SK-N-SH (cell line): ENCODE results near the gene ACTL8. TPM values are rescaled to one million over a fixed set of nuclear protein-coding genes. Genes with fewer than 3 reads are reported as not detected.

Experiments
- CTCF ChIA-PET: fragments of 300-600, 350-600 bp; formaldehyde crosslinking; extraction: SDS; loops from one replicate; lab custom pipeline; 2021; lab: Yijun Ruan, JAX
- POLR2A ChIA-PET: fragments of 350-600 bp; sonication (Branson Sonifier 250); formaldehyde crosslinking; extraction: SDS; loops from one replicate; lab custom pipeline; 2020; ENCODE audit warnings: antibody characterized with exemption, inconsistent platforms; lab: Yijun Ruan, JAX
- DNase-seq: peaks from one replicate; pipeline ENCODE4 v3.0.0; 2012
- H2AFZ ChIP-seq: fragments of 200-600 bp; sonication (generic); 2 replicates; pipeline ENCODE4 v1.8.1; 2016; ENCODE audit warnings: antibody characterized with exemption, mild to moderate bottlenecking, low read depth
- H3F3A ChIP-seq: fragments of 200-600 bp; sonication (generic); replicated peaks from 2 replicates; pipeline ENCODE3; 2016; ENCODE audit warnings: antibody characterized with exemption, mild to moderate bottlenecking; ENCODE audit not compliant: insufficient read depth
- H3K27ac ChIP-seq, 2 experiments: fragments of 200-500 bp in 1 of 2; fragments of 200-600 bp in 1 of 2; sonication (Bioruptor generic) in 1 of 2; sonication (generic), shearing (Covaris generic) in 1 of 2; 2 replicates each; pipeline versions ENCODE4 v1.5.1 to v1.6.1; 2014 to 2016; ENCODE audit warnings: low read depth in 2 of 2, inconsistent platforms in 1 of 2, low read length in 1 of 2, mild to moderate bottlenecking in 1 of 2, mixed read lengths in 1 of 2
- H3K27me3 ChIP-seq: fragments of 200-600 bp; sonication (generic), shearing (Covaris generic); 2 replicates; pipeline ENCODE4 v1.6.1; 2016; ENCODE audit warnings: mixed run types; ENCODE audit not compliant: insufficient read depth
- H3K36me3 ChIP-seq, 2 experiments: fragments of 200-500 bp in 1 of 2; fragments of 200-600 bp in 1 of 2; sonication (Bioruptor generic) in 1 of 2; sonication (generic) in 1 of 2; replicated peaks in 1 of 2; 2 replicates each; pipeline versions ENCODE3 to v1.5.1; 2014 to 2016; ENCODE audit warnings: low read length in 1 of 2, mild to moderate bottlenecking in 1 of 2; ENCODE audit not compliant: insufficient read depth in 2 of 2, control insufficient read depth in 1 of 2
- H3K4me1 ChIP-seq, 2 experiments: fragments of 200-500 bp in 1 of 2; fragments of 200-600 bp in 1 of 2; sonication (Bioruptor generic) in 1 of 2; sonication (generic), shearing (Covaris generic) in 1 of 2; 2 replicates each; pipeline versions ENCODE4 v1.5.1 to v1.6.1; 2014 to 2016; ENCODE audit warnings: low read depth in 1 of 2, low read length in 1 of 2, mixed run types in 1 of 2; ENCODE audit not compliant: insufficient read depth in 2 of 2, control insufficient read depth in 1 of 2
- H3K4me2 ChIP-seq: fragments of 200-600 bp; sonication (generic), shearing (Covaris generic); 2 replicates; pipeline ENCODE4 v1.6.1; 2017; ENCODE audit warnings: mixed run types
- H3K4me3 ChIP-seq, 2 experiments: fragments of 200-500 bp in 1 of 2; fragments of 200-600 bp in 1 of 2; sonication (Bioruptor generic) in 1 of 2; sonication (generic), shearing (Covaris generic) in 1 of 2; 2 replicates each; pipeline versions ENCODE4 v1.5.1 to v1.8.1; 2014 to 2016; ENCODE audit warnings: low read depth in 2 of 2, inconsistent platforms in 1 of 2, low read length in 1 of 2, mild to moderate bottlenecking in 1 of 2, mixed read lengths in 1 of 2, moderate library complexity in 1 of 2
- H3K79me2 ChIP-seq: fragments of 200-600 bp; sonication (generic); 2 replicates; pipeline ENCODE4 v1.8.1; 2017; ENCODE audit warnings: mild to moderate bottlenecking; ENCODE audit not compliant: insufficient read depth
- H3K9ac ChIP-seq: fragments of 200-600 bp; sonication (generic); 2 replicates; pipeline ENCODE4 v1.6.1; 2017; ENCODE audit warnings: mixed run types
- H3K9me2 ChIP-seq: fragments of 200-600 bp; sonication (generic); 2 replicates; pipeline ENCODE4 v1.6.1; 2017; ENCODE audit warnings: mixed run types
- H3K9me3 ChIP-seq: fragments of 200-600 bp; sonication (generic); 2 replicates; pipeline ENCODE4 v1.6.1; 2017; ENCODE audit warnings: mixed run types, mild to moderate bottlenecking, moderate library complexity
- H4K20me1 ChIP-seq: fragments of 200-600 bp; sonication (generic); 2 replicates; pipeline ENCODE4 v1.6.1; 2017; ENCODE audit warnings: mild to moderate bottlenecking, mixed run types; ENCODE audit not compliant: insufficient read depth
- CHD2 ChIP-seq: fragments of 150-350 bp; IDR thresholded peaks from 2 replicates; pipeline ENCODE4 v1.6.1; 2018; ENCODE audit warnings: low read length; ENCODE audit not compliant: partially characterized antibody
- EZH2phosphoT487 ChIP-seq: fragments of 200-600 bp; sonication (generic); IDR thresholded peaks from 2 replicates; pipeline ENCODE4 v1.6.1; 2017; ENCODE audit warnings: low read depth, mixed run types, mild to moderate bottlenecking, antibody characterized with exemption, moderate library complexity, borderline replicate concordance
- FOSL2 ChIP-seq: IDR thresholded peaks from 2 replicates; pipeline ENCODE4 v1.4.0; 2012; ENCODE audit warnings: low read depth, mild to moderate bottlenecking, moderate library complexity, borderline replicate concordance
- FOXJ3 ChIP-seq: sonication (generic); formaldehyde crosslinking; IDR thresholded peaks from 2 replicates; pipeline ENCODE4 v1.5.1; 2020; ENCODE audit warnings: mild to moderate bottlenecking, missing genetic modification reagents
- JUND ChIP-seq: IDR thresholded peaks from 2 replicates; pipeline ENCODE4 v1.4.0; 2012
- MEF2A ChIP-seq: IDR thresholded peaks from 2 replicates; pipeline ENCODE4 v1.4.0; 2012; ENCODE audit warnings: low read depth, borderline replicate concordance
- MXI1 ChIP-seq: IDR thresholded peaks from 2 replicates; pipeline ENCODE4 v1.6.1; 2012; ENCODE audit warnings: mild to moderate bottlenecking, low read depth, low read length, improper control_type of control experiment
- NFIC ChIP-seq: IDR thresholded peaks from 2 replicates; pipeline ENCODE4 v1.4.0; 2012; ENCODE audit warnings: borderline replicate concordance
- NRF1 ChIP-seq: IDR thresholded peaks from 2 replicates; pipeline ENCODE4 v1.6.1; 2012; ENCODE audit warnings: low read depth, mild to moderate bottlenecking, low read length
- POLR2AphosphoS5 ChIP-seq: IDR thresholded peaks from 2 replicates; pipeline ENCODE4 v1.6.1; 2012; ENCODE audit warnings: low read depth, low read length
- RAD21 ChIP-seq: IDR thresholded peaks from 2 replicates; pipeline ENCODE4 v1.6.1; 2012; ENCODE audit warnings: mild to moderate bottlenecking, low read length
- RCOR1 ChIP-seq: fragments of 150-350 bp; IDR thresholded peaks from 2 replicates; pipeline ENCODE4 v1.6.1; 2017; ENCODE audit warnings: antibody characterized with exemption, low read length
- RFX5 ChIP-seq: IDR thresholded peaks from 2 replicates; pipeline ENCODE4 v1.6.1; 2012; ENCODE audit warnings: mild to moderate bottlenecking, improper control_type of control experiment, low read length
- RXRA ChIP-seq: IDR thresholded peaks from 2 replicates; pipeline ENCODE4 v1.4.0; 2012; ENCODE audit warnings: low read depth, mild to moderate bottlenecking, borderline replicate concordance
- SMC3 ChIP-seq: IDR thresholded peaks from 2 replicates; pipeline ENCODE4 v1.6.1; 2012; ENCODE audit warnings: low read depth, low read length, improper control_type of control experiment
- TAF1 ChIP-seq: IDR thresholded peaks from 2 replicates; pipeline ENCODE4 v1.6.1; 2012; ENCODE audit warnings: low read depth, mild to moderate bottlenecking, low read length, moderate library complexity, borderline replicate concordance
- TCF12 ChIP-seq: IDR thresholded peaks from 2 replicates; pipeline ENCODE4 v1.4.0; 2012
- YY1 ChIP-seq: IDR thresholded peaks from 2 replicates; pipeline ENCODE4 v1.4.0; 2012; ENCODE audit warnings: low read depth, mild to moderate bottlenecking
- WGBS: methylation state at CpG from one replicate; pipeline ENCODE4 v1.1.6; 2017; ENCODE audit warnings: low lambda C conversion rate; 5-methylcytosine and 5-hydroxymethylcytosine counted together
- polyA plus RNA-seq, 3 experiments: library from polyadenylated mRNA; depleted of rRNA; stranded (reverse); fragments of >200 nt; gene quantifications; 2 replicates each; pipeline ENCODE4 v1.2.3, GENCODE V29; 2012
- TF ChIP-seq, protein P1 (sequence below): fragments of 150-350 bp; IDR thresholded peaks from 2 replicates; pipeline ENCODE4 v1.6.1; 2016; ENCODE audit warnings: mild to moderate bottlenecking, low read depth, low read length
- TF ChIP-seq, protein P2 (sequence below): fragments of 150-350 bp; IDR thresholded peaks from 2 replicates; pipeline ENCODE4 v1.6.1; 2017; ENCODE audit warnings: antibody characterized with exemption, low read length, low read depth, borderline replicate concordance
- TF ChIP-seq, protein P3 (sequence below): IDR thresholded peaks from 2 replicates; pipeline ENCODE4; 2012

ACTL8 gene
- polyA plus RNA-seq, 1 of the 3 experiments (the other 2 are of a cell fraction) = 0.05 TPM

DNA sequence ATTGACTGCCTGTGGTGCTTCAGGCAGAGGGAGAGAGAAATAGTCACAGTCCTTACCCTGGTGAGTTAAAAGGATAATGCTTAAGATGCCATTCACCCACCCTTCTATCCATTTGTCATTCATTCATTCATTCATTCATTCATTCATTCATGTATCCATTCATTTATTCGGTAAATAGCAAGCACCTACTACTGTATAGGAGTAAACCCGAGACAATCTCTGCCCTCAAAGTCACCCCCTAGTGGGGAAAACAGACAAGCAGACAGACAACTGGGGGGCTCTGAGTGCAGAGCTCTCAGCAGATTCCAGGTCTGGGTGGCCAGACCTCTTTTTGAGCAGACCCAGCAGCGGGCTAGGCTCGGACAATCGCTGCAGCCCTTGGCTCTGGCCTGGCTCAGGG lies 14.1 kb upstream of the ACTL8 start:
- H3F3A ChIP-seq = no peaks in the 10 kb centered on the region
- ChIA-PET CTCF (interaction anchor here (0.9 to 2.0 kb wide), 2 partner anchors 27 to 80 kb away, joined by 3 to 7 read pairs; no protein-coding TSS in a partner anchor), POLR2A (no interaction called here)
- H3K36me3 ChIP-seq = no peaks in the 10 kb centered on the region
- H3K9ac ChIP-seq = no peak overlapping the region
- no peaks in the 10 kb centered on the region for H4K20me1 ChIP-seq
- no peak for TF ChIP-seq RCOR1
- H3K4me2 ChIP-seq = no peak overlapping the region
- H3K4me3 ChIP-seq = no peak overlapping the region
- no peaks in the 10 kb centered on the region for H3K9me2 ChIP-seq
- H3K27ac ChIP-seq = no peak overlapping the region
- no peak for DNase-seq
- H3K27me3 ChIP-seq = no peaks in the 10 kb centered on the region
- H3K9me3 ChIP-seq = no peaks in the 10 kb centered on the region
- WGBS = 55% methylated on average over 3 of the region's 5 CpGs
- H2AFZ ChIP-seq = no peak overlapping the region
- peaks cover 0 to 25% of the 10 kb centered on the region in 2 experiments; a peak in 1 of 4 replicates for H3K4me1 ChIP-seq
- no peaks in the 10 kb centered on the region for H3K79me2 ChIP-seq

DNA sequence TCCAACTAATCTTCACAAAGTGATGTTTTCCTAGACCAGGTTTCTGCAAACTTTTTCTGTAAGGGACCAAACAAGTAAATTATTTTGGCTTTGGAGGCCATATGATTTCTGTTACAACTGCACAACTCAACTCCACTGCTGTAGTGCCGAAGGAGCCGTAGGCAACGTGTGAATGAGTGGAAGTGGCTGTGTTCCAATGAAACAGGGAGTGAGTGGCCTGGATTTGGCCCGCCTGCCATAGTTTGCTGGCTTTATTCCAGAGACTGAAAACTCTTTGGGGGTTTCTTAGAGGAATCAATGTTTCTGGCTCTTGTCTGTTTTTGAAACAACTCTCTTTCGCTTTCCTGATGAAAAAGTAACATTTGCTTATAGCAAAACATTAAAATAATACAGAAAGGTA lies 12.6 kb upstream of the ACTL8 start:
- no peak overlapping the region for H3K4me2 ChIP-seq
- no peaks in the 10 kb centered on the region for H3K36me3 ChIP-seq
- TF ChIP-seq YY1 = no peak
- peak; percentile 33; the same call in 1 of the 2 replicates for TF ChIP-seq MXI1
- no peak for TF ChIP-seq RFX5
- no peak for TF ChIP-seq MEF2A
- peak; percentile 51 for TF ChIP-seq RCOR1
- TF ChIP-seq CHD2 = peak; percentile 42
- TF ChIP-seq RAD21 = no peak
- no peak for TF ChIP-seq EZH2phosphoT487
- peak; percentile 0; the same call in 1 of the 2 replicates for TF ChIP-seq SMC3
- H3K79me2 ChIP-seq = no peaks in the 10 kb centered on the region
- no peaks in the 10 kb centered on the region for H3F3A ChIP-seq
- peak overlapping the region in 1 of 2 experiments; percentile 31; a peak in 1 of 4 replicates for H3K27ac ChIP-seq
- ChIA-PET POLR2A (no interaction called here), CTCF (no interaction called here)
- H3K27me3 ChIP-seq = no peaks in the 10 kb centered on the region
- peaks cover 0 to 21% of the 10 kb centered on the region in 2 experiments; a peak in 1 of 4 replicates for H3K4me1 ChIP-seq
- H3K9me3 ChIP-seq = no peaks in the 10 kb centered on the region
- peak; percentile 69 for DNase-seq
- WGBS = 22% methylated on average over 5 of the region's 5 CpGs
- no peak overlapping the region for H2AFZ ChIP-seq
- no peaks in the 10 kb centered on the region for H3K9me2 ChIP-seq
- H4K20me1 ChIP-seq = no peaks in the 10 kb centered on the region
- H3K9ac ChIP-seq = no peak overlapping the region
- no peak overlapping the region for H3K4me3 ChIP-seq

DNA sequence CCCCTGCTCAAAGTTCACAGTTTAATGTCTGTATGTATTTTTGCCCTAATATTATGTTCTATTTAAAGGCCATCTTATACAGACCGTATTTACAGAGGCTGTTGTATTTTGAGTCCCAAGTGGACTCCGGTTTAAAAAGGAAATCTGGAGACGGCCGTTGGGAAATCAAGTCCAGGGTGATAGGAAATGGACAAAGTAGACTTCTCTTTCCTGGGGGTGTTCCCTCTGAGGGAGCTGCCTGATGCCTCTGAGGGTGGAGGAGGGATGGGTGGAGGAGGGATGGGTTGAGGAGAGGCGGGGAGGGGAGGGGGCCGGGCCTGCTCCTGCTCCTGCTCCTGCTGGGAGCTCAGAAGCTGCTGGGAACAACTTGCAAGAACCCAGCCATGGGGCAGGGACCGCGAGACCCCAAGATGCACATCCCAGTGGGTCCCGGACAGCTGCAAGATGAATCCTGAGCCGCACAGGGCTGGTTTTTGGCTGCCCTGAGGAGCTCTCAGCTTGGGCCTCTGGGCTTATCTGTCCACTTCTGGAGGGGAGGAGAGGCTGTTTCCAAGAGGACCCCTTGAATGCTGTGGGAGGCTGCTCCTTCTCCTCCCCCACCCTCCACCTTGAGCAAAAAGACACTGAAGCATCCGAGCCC lies 12.0 kb upstream of the ACTL8 start:
- peaks cover 0 to 21% of the 10 kb centered on the region in 2 experiments; a peak in 1 of 4 replicates for H3K4me1 ChIP-seq
- no peaks in the 10 kb centered on the region for H3K27me3 ChIP-seq
- 55% methylated on average over 6 of the region's 11 CpGs for WGBS
- CTCF ChIA-PET = interaction anchor here (1.2 to 1.6 kb wide), 3 partner anchors 12 to 181 kb away, joined by 3 to 4 read pairs (median 3); no protein-coding TSS in a partner anchor
- H3K79me2 ChIP-seq = no peaks in the 10 kb centered on the region
- peak overlapping the region in 1 of 2 experiments; percentile 31; a peak in 1 of 4 replicates for H3K27ac ChIP-seq
- no peaks in the 10 kb centered on the region for H3K9me3 ChIP-seq
- no peak overlapping the region for H3K4me3 ChIP-seq
- POLR2A ChIA-PET = no interaction called here
- no peaks in the 10 kb centered on the region for H3F3A ChIP-seq
- H3K4me2 ChIP-seq = no peak overlapping the region
- no peak for DNase-seq
- H3K9ac ChIP-seq = no peak overlapping the region
- H4K20me1 ChIP-seq = no peaks in the 10 kb centered on the region
- no peak overlapping the region for H2AFZ ChIP-seq
- no peaks in the 10 kb centered on the region for H3K9me2 ChIP-seq
- no peaks in the 10 kb centered on the region for H3K36me3 ChIP-seq
- TF ChIP-seq, protein P1, sequence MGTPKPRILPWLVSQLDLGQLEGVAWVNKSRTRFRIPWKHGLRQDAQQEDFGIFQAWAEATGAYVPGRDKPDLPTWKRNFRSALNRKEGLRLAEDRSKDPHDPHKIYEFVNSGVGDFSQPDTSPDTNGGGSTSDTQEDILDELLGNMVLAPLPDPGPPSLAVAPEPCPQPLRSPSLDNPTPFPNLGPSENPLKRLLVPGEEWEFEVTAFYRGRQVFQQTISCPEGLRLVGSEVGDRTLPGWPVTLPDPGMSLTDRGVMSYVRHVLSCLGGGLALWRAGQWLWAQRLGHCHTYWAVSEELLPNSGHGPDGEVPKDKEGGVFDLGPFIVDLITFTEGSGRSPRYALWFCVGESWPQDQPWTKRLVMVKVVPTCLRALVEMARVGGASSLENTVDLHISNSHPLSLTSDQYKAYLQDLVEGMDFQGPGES = no peak
- TF ChIP-seq RXRA (no peak), TAF1 (no peak), CHD2 (no peak), FOXJ3 (no peak), NRF1 (no peak), RCOR1 (no peak), TCF12 (no peak), JUND (no peak), POLR2AphosphoS5 (no peak), NFIC (no peak), FOSL2 (no peak)
- TF ChIP-seq, protein P2, sequence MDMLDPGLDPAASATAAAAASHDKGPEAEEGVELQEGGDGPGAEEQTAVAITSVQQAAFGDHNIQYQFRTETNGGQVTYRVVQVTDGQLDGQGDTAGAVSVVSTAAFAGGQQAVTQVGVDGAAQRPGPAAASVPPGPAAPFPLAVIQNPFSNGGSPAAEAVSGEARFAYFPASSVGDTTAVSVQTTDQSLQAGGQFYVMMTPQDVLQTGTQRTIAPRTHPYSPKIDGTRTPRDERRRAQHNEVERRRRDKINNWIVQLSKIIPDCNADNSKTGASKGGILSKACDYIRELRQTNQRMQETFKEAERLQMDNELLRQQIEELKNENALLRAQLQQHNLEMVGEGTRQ = no peak
- TF ChIP-seq, protein P3, sequence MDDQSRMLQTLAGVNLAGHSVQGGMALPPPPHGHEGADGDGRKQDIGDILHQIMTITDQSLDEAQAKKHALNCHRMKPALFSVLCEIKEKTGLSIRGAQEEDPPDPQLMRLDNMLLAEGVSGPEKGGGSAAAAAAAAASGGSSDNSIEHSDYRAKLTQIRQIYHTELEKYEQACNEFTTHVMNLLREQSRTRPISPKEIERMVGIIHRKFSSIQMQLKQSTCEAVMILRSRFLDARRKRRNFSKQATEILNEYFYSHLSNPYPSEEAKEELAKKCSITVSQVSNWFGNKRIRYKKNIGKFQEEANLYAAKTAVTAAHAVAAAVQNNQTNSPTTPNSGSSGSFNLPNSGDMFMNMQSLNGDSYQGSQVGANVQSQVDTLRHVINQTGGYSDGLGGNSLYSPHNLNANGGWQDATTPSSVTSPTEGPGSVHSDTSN = no peak
